HFF-Myc (cell line): Measurements from ENCODE around the gene PGAP3.

ENCODE experiments used
- DNase-seq: peaks from one replicate; pipeline ENCODE4 v3.0.0-alpha.2; 2011; ENCODE audit warnings: low read depth; ENCODE audit errors: extremely low read depth
- H3K4me3 ChIP-seq: replicated peaks from 2 replicates; pipeline ENCODE4 v1.5.1; 2011; ENCODE audit warnings: low read depth, mild to moderate bottlenecking, control low read depth, low read length
- TF ChIP-seq, protein P1 (sequence below): IDR thresholded peaks from 2 replicates; pipeline ENCODE4 v1.5.1; 2012; ENCODE audit warnings: mild to moderate bottlenecking, low read depth, low read length, control low read depth; ENCODE audit errors: missing control alignments

The PGAP3 gene

DNA sequence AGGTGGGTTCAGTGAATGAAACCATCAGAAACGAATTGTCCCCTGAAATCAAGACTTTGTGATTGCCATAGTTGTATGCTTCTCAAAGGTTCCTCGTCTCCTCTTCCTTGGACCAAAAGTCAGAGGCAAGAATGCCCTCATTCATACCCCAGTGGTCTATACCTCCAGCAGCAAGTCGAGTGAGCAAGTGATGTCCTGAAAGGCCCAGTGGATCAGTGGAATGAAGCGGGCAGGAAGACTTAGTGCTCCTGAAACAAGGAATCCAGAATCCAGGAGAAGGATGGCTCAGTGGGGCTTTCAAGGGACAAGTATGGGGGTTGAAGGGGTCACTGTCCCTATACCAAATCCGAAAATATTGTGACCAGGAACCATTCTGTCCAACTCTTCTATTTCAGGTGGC, 6.7 kb upstream of the PGAP3 start:
- no peak overlapping the region for H3K4me3 ChIP-seq
- TF ChIP-seq, protein P1, sequence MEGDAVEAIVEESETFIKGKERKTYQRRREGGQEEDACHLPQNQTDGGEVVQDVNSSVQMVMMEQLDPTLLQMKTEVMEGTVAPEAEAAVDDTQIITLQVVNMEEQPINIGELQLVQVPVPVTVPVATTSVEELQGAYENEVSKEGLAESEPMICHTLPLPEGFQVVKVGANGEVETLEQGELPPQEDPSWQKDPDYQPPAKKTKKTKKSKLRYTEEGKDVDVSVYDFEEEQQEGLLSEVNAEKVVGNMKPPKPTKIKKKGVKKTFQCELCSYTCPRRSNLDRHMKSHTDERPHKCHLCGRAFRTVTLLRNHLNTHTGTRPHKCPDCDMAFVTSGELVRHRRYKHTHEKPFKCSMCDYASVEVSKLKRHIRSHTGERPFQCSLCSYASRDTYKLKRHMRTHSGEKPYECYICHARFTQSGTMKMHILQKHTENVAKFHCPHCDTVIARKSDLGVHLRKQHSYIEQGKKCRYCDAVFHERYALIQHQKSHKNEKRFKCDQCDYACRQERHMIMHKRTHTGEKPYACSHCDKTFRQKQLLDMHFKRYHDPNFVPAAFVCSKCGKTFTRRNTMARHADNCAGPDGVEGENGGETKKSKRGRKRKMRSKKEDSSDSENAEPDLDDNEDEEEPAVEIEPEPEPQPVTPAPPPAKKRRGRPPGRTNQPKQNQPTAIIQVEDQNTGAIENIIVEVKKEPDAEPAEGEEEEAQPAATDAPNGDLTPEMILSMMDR = no peak
- no peak for DNase-seq

DNA sequence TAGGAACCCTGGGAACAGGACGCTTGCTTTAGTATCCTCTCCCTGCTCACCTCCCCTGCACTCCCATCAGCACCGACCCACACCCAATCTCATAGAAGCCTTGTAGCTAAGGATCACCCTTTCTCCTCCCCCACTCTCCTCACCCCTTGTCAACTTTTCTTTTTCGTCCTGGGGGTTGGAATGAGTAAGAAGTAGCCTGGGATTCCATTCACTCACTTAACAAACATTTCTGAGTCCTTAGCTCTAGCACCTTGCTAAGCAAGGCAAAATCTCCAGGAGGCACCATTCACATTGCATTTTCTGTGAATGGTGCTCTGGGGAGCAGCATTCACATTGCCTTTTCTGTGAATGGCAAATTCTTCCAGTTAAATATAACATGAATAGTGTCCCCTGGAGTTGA, 1.1 kb upstream of the PGAP3 start:
- TF ChIP-seq, protein P1 = no peak
- no peak for DNase-seq
- H3K4me3 ChIP-seq = peak overlapping the region; percentile 55

DNA sequence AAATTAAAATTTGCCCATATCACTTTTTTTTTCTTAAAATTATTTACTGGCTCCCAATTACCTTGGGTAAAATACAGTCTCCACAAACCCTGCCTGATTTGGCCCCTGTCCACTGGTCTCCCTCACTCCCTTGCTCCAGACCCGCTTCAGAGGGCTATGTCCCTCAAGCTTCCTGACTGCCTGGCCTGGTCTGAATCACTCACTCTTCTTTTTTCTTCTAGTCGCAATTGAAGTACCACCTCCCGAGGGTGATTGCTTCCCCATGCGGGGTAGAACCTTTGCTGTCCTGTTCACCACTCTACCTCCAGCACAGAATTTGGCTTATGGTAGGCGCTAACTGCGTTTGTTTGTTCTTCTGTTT, 598 bp upstream of the PGAP3 start:
- peak overlapping the region; percentile 55 for H3K4me3 ChIP-seq
- DNase-seq = no peak
- TF ChIP-seq, protein P1 = no peak

DNA sequence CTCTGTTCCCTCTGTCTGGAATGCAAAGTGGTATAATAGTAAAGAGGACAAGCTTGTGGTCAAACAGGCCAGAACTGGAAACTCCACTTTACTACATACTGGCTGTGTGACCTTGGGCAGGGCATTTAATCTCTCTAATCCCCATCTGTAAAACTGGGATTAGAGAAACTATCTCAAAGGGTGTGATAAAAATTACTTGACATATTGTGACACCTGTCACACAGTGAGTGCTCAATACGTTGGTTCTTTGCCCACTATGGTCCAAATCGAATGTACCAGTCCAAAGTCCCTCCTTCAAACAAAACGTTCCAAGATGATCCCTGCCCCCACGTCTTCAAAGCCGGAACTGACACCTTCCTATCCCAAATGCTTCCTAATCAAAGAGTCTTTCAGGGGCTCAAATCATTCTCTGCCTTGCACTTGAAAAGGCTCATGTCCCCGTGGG, 734 bp downstream of the PGAP3 start:
- DNase-seq = no peak
- TF ChIP-seq, protein P1 = no peak
- peak overlapping the region; percentile 55 for H3K4me3 ChIP-seq

DNA sequence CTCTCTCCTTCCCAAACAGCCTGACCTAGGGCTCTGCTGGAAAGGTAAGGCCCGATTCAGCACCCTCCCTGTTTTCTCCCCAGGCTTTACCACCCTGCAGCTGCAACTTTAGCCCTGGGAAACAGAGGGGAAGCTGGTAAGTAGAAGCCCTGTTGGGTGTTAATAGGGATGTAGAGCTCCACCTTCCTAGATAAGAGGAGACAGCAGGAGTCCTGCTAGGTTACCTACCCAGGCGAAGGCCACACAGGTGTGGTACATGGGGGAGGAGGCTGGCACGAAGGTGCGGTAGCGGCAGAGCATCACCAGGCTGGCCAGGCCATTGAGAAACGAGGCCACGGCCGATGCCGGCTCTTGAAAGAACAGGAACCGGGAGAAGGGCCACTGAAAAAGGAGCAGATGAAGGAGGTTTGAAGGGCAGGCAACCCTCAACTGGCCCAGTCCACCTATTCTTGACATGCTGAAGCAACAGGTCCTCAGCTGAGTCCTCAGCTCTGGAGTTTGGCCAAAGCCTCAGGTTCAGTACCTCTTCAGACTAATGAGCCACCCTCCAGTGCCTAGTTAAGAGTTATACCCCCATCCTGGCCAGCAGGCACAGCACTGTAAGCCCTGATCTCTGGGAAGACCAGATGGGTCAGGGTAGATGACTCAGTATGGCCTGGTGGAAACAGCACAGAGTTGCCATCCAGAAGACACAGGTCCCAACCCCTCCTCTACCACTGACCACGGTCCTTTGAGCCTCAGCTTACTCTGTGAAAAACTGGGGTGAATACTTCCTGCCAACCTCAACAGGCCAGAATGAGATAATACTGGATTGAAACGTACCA, 3.3 kb downstream of the PGAP3 start:
- TF ChIP-seq, protein P1 = no peak
- no peak overlapping the region for H3K4me3 ChIP-seq
- no peak for DNase-seq

DNA sequence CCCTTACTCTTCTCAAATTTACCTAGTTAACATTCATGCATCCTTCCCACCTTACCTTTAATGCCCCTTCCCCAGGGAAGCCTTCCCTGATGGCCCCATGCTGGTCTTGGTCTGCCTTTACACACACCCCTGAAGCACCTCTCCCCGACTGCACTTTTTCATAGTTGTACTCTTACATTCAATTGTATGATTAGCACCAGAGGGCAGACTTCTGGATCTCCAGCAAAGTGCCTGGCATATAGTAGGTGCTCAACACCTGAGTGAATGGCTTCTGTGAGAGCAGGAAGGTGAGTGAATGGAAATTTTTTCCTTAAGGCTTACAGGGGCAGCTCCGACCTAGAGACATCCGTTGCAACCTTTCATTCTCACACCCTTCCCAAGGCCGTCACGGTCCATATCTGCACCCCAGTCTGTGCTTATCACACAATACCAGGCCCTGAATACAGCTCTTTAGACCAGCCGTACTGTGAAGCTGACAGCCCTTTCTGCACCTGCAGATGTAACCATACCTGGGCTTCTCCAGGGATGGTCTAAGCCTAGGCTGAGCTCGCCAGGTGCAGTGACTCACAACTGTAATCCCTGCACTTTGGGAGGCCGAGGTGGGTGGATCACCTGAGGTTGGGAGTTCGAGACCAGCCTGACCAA, 4.4 kb downstream of the PGAP3 start:
- H3K4me3 ChIP-seq = no peak overlapping the region
- TF ChIP-seq, protein P1 = no peak
- DNase-seq = no peak
